Endothelial cell of hepatic sinusoid (primary cell): ENCODE measurements around the gene IHH.

ENCODE experiments used
- in situ Hi-C: cut with HindIII; loops from 2 replicates; pipeline ENCODE4 v1.10.0; 2017; ENCODE audit warnings: low sequenced_read_pairs

IHH gene

DNA sequence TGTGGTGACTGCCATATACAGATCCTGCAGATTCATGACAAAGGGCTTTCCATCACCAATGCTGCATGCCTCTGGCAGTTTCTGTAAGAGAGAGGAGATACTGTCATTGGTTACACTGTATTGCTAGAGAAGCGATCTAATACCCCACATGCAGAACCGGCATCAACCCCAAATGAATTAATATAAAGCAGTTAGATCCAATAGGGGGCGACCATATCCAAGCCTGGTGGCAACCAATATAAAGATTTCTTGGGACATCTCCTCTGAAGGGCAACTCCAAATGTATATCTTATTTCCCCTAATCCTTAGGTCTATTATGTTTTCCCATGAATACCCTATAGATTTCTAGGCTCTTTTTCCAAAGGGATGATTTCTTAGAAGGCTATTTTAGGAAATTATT lies 17.4 kb upstream of the IHH start:
- in situ Hi-C loops: no loop called here

DNA sequence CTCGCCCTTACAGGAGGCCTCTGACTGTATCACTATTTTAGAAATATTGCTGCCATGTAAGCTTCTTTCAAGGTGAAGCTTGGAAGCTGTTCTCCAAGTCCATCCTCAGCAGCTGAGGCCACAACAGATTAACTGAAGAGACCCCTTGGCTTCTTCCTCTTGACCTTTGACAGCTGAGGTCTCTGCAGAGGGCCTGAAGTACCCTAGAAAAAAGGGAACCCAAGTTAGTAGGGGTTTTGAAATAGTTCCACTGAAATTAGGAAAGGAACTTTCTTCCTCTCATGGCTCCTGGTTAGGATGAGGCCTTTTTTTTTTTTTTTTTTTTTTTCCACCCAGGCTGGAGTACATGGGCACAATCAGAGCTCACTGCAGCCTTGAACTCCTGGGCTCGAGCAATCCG lies 15.5 kb upstream of the IHH start:
- in situ Hi-C loops: no loop called here

DNA sequence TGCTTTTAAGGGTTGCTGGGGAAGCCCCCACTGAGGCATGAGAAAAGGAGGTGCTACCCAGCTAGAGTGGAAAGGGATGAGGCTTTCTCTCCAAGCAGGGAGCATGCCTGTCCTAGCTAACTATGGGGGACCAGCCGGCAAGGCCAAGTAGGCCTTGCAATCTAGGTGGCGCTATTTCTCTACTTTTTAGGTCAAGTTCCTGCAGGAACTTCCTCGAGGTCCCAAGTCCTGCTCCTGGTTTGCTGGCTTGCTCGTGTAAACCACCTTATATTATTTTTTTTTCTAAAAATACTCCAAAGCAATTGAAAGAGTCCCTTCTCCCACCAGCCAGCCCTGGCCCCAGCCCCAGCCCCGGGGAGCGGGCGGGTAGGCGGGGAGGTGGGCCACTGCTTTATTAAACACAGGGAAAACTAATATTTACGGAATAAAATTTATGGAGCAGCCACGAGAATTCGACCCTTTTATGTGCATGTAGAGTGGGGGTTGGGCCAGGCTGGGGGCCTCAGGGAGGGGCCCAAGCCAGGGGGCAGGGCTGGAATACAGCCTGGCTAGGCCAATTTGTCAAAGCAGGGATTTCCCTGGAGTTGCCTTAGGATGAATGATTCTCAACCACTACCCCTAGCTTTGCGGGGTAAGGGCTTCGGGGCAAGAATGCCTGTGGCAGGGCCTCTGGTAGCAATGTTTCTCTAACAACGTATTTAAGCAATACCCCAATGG lies 12.8 kb upstream of the IHH start:
- in situ Hi-C loops: loop anchor here (25.0 kb wide), 1 partner anchor 264 kb away; the partner anchor contains the start of gene RESP18

DNA sequence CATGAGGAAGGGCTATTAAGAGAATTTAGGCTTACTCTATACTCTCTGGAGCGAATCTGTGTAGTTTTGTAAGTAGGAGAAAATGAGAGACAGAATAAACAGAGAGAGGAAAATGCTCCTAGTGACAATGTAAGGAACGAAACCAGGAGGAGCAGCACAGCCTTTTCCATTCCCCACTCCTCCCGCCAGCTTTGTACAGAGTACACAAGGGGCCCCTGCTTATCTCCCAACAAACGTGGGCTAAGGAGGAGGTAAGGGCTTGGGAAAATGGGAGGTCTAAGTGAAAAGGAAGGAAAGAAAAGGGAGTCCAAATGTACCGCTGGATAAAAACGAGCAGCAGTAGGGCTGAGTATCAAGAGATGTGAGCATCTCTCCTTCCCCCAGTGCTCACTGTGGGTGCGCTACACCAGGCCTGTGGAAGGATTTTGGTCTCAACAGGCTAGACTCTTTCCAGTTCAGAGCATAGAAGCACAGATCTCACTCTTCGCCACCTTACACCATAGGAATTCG lies 12.1 kb upstream of the IHH start:
- in situ Hi-C loops: loop anchor here (25.0 kb wide), 1 partner anchor 265 kb away; the partner anchor contains the start of gene RESP18

DNA sequence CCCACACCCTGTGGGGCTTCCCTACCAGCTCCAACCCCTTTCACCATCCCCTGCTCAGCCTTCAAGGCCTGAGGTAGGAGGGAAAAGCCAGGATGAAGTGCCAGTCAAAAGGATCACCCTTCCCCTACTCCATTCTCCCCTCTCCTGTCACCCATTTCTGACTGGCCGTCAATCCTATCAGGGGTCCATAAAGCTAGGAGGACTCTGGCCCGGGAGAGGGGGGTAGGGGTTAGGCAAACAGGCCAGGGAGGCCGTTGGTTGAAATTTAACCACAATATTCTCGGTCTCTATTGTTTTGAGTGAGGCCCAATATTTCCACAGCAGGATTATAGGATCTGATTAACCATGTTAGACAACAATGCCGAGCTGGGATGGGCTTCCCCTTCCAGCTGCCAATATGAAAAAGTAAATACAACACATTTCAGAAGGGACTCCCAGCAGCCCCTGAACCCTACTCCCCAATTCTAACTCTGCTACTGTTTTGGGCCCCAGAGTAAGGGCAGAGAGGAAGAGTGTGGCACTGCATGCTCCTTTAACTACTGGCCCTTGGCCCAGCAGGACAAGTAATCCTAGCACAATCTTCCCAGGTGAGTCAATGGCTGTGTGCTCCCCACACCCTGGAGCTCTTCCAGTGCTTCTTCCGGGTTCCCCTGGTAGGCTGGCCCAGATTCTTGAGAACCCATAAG lies 10.6 kb upstream of the IHH start:
- in situ Hi-C loops: loop anchor here (25.0 kb wide), 1 partner anchor 266 kb away; the partner anchor contains the start of gene RESP18

DNA sequence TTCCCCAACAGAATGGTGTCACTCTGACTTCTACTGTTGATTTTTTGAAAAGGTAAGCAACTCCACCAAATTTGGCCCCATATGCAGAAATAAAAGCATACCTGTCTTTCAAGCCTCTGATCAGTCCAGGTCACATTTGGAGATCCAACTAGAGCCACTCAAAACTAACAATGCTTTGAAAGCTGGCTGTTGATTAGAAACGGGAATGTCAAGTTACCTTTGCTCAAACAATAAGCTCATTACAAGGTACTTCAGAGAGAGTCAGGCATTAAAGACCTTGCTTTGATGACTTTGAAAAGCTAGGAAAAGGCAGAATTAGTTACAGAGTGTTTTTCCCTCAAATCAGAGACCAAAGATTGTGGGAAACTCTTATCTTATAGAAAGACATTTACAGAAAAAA lies 4.8 kb upstream of the IHH start:
- in situ Hi-C loops: loop anchor here (25.0 kb wide), 1 partner anchor 272 kb away; the partner anchor contains the start of gene RESP18

DNA sequence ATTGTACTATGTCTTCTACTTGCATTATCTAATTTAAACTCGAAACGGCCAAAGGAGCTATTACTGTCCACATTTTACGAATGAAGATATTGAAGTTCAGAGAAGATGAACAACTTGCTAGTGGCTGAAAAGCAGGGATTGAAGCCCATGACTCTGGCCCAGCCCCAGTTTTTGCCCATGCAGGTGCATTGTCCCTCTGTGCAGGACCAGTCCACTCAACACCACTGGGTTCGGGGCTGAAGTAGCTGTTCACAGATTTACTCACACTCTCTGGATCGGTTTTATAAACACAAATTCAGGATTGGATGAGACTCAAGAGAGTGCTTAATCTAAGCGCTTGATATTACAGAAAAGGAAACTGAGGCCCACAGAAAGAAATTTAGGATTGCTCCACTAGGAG lies 1.4 kb upstream of the IHH start:
- in situ Hi-C loops: loop anchor here (5.0 to 25.0 kb wide), 2 partner anchors 45 to 275 kb away; partner anchors contain the start of gene RESP18

DNA sequence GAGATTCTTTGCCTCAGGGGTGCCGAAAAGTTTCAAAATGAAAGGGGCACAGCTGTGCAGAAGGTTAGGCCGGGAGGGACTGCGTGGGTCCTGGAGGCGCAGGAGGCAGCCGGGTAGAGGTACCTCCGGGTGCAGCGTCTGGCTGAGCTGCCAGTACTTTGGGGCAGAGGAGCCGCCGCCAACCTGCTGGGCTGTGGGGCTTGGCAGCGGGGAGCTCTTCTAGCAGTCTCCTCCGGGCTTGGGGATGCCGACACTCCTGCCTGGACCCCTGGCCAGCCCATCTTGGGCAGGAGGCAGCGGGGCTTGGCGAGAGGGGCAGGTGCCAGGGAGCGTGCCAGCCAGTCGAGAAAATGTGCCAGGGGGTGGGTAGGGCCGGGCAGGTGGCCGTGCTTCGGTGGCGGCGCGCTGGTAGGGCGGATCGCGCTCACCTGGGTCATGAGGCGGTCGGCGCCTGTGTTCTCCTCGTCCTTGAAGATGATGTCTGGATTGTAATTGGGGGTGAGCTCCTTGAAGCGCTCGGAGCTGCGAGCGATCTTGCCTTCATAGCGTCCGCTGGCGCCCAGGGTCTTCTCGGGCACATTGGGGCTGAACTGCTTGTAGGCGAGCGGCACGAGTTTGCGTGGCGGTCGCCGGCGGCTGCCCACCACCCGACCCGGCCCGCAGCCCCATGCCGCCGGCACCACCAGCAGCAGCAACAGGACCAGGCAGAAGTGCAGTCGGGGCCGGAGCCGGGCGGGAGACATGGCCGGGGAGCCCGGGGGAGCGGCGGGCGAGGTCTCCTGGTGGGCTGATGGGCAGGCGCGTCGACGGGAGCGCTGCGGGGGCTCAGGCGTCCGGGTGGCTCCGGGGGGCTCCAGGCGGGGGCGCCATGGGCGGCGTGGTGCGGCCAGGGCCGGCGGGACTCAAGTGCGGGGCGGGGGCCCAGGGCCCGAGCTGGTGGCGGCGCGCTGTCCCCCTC lies 717 bp downstream of the IHH start:
- in situ Hi-C loops: loop anchor here (5.0 to 25.0 kb wide), 3 partner anchors 47 to 277 kb away; partner anchors contain the start of gene RESP18

DNA sequence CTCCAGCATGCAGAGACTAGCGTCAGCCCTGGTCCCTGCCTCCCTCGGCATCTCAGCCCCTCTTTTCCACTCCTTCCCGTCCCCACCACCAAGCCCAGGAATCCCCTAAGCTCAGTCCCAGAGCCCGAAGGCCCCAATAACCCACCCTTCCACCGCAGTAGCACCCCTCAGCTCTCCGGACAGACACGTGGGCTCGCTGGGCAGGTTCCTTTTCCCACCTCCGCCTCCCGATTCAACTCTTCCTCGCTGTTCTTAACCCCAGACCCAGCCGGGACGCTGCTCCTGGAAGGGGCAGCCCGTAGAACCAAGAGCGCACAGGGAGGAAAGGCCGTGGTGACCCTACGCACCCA lies 1.4 kb downstream of the IHH start:
- in situ Hi-C loops: loop anchor here (5.0 to 25.0 kb wide), 2 partner anchors 88 to 278 kb away; partner anchors contain the start of gene RESP18

DNA sequence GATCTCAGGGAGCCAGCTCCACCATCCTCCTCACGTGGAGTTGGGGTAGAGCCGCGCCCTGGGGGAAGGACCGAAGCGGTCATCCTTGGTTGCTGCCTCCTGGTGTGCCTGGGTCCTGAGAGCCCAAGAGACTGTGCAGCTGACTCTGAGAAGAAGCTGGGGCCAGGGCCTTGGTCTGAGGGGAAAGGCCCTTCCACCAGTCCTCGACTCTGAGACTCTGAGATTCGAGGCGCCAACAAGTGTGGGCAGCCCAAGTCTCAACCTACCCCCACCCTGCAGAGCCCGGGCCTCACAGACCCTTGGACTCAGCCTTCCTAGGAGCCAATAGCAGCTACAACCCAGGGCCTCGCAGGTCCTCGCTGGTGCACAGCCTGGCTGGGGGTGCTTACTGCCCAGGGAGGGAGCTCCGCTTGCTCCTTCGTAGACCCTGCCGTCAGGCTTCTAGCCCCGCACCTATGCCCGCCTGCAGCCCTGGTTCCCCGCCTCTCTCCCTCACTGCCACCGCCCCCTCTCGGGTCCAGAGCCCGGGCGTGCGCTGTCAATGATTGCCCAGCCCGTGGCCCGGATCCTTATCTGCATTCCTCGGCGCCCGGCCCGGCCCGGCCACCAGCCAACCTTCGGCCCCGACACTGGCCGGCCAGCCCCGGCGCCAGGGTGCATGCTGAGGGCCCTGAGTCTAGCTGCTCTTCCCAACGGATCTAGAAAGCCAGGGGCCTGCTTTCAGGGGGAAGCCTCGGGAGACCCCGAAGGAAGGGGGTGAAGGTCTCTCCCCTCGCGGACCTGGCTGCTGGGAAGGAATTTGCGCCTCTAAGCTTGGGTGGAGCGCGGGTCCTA lies 2.0 kb downstream of the IHH start:
- in situ Hi-C loops: loop anchor here (5.0 to 25.0 kb wide), 2 partner anchors 89 to 279 kb away; partner anchors contain the start of gene RESP18

DNA sequence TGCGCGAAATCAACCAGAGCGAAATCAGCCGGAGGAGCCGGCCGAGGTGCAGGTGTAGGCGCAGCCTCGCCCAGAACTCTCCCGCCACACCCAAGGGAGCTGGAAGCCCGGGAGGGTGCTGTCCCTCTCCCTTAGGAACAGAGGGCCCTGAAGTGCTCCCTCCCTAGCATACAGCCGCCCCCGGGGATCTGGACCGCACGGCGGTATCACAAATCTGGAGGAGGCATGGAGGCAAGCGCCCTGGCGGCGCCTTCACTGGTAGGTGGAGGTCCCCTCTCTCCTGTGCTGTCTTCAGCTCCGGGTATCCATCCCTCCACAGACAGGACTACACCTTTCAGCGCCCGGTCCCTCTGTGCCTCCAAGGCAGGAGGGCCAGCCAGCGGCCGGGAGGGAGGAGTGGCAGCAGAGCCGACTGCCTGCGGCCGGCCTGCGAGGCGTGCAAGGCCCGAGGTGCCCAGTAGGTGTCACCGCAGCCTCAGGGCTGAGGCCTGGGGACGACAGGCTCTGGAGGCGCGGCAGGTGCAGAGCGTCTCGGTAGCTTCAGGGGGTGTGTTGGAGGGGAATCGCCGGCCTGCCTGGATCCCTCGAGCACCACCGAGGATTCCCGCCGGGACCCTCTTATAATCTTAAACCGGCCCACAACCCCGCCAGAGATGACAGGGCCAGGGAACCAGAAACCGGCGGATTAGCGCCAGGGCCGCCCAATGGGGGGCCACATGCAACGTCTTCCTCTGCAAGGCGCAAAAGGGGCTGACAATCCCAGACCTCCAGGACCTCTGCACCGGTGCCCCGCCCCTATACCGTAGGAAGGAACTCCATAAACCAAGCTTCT lies 2.8 kb downstream of the IHH start:
- in situ Hi-C loops: loop anchor here (5.0 to 25.0 kb wide), 2 partner anchors 89 to 279 kb away; partner anchors contain the start of gene RESP18

DNA sequence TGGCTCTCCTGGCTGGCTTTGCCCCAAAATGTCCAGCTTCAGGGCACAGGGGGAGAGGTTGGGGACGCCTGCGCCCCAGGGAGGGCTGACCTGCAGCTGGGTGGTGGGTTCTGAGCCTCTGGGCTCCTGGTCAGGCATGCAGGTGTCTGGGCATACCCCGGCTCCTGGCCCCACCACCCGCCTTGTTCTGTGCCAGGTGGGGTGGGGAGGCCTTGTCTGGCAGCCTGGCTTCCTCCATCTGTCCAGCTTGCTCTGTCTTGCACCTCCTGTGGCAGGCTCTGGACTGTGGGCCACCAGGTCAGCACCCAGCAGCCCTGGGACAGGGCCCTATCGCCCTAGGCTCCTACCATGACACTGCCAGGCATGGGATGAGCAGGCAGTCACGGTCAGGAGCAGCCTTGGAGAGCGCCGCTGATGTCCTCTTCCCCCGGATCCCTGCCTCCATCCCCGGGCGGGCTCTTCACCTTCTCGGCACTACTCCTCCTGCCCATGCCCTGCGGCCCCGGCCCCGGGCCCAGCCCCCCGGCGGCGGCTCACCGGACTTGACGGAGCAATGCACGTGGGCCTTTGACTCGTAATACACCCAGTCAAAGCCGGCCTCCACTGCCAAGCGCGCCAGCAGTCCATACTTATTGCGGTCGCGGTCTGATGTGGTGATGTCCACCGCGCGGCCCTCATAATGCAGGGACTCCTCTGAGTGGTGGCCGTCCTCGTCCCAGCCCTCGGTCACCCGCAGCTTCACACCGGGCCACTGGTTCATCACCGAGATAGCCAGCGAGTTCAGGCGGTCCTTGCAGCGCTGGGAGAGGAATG lies 3.6 kb downstream of the IHH start:
- in situ Hi-C loops: loop anchor here (5.0 to 25.0 kb wide), 2 partner anchors 90 to 280 kb away; partner anchors contain the start of gene RESP18

DNA sequence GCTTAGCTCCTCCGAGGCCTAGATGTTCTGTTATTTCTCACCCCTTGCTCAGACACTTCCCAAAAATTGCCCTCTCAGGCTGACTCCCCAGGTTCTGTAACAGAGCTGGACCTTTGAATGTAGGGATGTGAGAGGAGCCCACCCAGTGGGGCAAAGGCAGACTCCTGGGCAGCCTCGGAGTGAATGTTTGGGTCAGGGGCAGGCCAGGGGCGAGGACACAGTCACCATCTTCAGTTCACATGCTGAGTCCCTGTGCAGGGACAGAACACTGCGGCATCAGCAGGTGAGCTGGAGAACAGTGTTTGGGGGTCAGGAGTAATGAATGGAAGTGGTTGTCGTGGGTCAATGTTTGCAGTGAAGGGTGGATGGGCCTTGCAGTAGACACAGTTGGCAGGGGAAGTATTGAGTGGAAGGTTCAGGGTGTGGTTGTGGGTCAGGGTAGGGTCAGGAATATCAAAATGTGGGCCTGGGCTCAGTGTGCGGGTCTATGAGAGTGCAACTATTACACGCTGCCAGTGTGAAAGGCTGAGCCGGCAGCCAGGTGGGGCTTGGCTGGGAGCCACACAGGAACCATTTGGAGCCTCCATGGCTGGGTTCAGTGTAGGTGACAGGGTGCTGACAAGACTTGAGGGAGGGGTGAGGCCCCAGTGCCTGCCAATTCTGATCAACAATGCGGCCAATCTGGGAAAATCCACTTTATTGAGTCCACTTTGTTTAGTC lies 4.4 kb downstream of the IHH start:
- in situ Hi-C loops: loop anchor here (5.0 to 25.0 kb wide), 2 partner anchors 91 to 281 kb away; partner anchors contain the start of gene RESP18

DNA sequence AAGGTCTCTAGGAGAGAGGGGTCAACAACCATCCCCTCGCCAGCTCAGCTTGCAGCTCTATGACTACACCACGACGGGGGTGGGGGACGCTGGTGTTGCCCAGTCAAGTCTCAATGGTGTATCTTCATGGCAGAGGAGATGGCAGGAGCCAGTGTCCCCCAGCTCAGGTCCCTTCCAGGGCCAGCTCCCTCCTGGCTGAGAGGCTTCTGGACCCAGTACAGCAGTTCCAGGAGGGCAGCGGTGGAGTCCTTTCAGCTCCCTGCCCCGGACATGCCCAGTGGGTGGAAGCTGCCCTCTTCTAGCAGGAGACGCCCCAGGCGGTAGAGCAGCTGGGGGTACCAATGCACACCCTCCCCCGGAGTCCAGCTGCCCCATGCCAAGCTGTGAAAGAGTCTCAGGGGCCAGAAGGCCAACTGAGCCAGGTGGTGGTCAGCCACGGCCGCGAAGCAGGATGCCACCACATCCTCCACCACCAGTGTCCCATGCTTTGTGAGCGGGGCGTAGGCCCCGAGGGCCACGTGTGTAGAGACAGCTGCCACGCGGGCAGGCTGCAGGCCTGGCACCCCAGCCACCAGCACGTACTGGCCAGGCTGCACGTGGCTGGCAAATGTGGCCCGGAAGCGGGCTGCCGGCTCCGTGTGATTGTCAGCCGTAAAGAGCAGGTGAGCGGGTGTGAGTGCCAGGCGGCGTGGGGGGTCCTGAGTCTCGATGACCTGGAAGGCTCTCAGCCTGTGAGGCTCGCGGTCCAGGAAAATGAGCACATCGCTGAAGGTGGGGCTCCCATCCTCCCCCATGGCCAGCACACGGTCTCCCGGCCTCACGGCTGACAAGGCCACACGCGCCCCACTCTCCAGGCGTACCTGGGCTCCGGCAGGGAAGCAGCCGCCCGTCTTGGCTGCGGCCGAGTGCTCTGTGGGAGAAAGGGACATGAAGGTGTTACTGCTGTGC lies 5.5 kb downstream of the IHH start:
- in situ Hi-C loops: loop anchor here (5.0 to 25.0 kb wide), 4 partner anchors 43 to 282 kb away; partner anchors contain the start of genes CDK5R2 and RESP18

DNA sequence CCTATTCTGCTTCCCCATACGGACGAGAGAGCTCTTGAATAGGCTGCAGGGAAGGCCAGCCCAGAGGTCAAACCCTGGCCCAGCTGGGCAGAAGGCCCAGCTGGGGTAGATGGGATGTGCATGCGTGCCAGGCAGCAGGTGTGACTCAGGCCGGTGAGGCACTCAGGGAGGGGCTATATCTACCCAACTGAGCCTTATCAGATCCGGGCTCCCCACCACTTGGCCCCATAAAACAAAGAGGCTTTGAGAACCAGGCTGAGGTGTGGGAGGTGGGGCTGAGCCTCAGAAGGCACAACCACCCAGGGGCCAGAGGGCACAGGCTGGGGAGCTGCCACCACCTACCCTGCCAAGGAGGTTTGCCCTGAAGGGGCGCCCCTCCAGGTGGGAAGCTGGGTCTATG lies 11.4 kb downstream of the IHH start:
- in situ Hi-C loops: no loop called here
